22Rv1 (cell line): Measurements from ENCODE around the gene SHTN1.

Experiments used
- ZFX ChIP-seq: fragments of 450-650 bp; IDR thresholded peaks from 2 replicates; pipeline ENCODE4 v1.6.1; 2017; ENCODE audit warnings: antibody characterized with exemption, borderline replicate concordance
- TF ChIP-seq, protein P1 (sequence below): fragments of 450-650 bp; IDR thresholded peaks from 2 replicates; pipeline ENCODE4 v1.5.1; 2017; ENCODE audit warnings: mild to moderate bottlenecking

DNA sequence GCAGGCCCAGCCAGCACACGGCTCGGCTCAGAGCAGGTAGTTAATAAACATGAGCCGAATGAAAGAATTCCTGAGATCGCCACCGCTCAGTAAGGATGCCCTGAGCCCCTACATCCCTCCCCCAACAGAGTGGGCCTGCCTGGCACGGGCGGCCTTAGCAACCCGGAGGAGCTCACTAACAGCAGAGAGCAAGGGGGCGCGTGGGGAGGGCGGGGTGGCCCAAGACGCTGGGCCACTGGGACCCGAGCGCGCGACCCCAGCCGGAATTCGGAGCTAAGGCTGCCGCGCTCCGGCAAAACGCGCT is 156.1 kb downstream of the SHTN1 start:
- TF ChIP-seq, protein P1, sequence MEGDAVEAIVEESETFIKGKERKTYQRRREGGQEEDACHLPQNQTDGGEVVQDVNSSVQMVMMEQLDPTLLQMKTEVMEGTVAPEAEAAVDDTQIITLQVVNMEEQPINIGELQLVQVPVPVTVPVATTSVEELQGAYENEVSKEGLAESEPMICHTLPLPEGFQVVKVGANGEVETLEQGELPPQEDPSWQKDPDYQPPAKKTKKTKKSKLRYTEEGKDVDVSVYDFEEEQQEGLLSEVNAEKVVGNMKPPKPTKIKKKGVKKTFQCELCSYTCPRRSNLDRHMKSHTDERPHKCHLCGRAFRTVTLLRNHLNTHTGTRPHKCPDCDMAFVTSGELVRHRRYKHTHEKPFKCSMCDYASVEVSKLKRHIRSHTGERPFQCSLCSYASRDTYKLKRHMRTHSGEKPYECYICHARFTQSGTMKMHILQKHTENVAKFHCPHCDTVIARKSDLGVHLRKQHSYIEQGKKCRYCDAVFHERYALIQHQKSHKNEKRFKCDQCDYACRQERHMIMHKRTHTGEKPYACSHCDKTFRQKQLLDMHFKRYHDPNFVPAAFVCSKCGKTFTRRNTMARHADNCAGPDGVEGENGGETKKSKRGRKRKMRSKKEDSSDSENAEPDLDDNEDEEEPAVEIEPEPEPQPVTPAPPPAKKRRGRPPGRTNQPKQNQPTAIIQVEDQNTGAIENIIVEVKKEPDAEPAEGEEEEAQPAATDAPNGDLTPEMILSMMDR, result no peak
- no peak for TF ChIP-seq ZFX
